A673 (cell line): ENCODE results near the gene ZNF646. TPM values are rescaled to one million over a fixed set of nuclear protein-coding genes. Genes with fewer than 3 reads are reported as not detected.

Experiments used
- BruUV-seq: library from RNA; stranded (reverse); fragments of 400-500 nt; replicated peaks from 2 replicates; lab custom pipeline; 2021; lab: Mats Ljungman, UMichigan
- CTCF ChIA-PET: fragments of 300-600 bp; sonication (Branson Sonifier 250); formaldehyde crosslinking; loops from one replicate; lab custom pipeline; 2022; ENCODE audit warnings: antibody characterized with exemption; lab: Charles Lee
- POLR2A ChIA-PET: fragments of 300-600 bp; sonication (Branson Sonifier 250); formaldehyde crosslinking; loops from one replicate; lab custom pipeline; 2022; ENCODE audit warnings: antibody characterized with exemption; ENCODE audit not compliant: low non-redundant PET; lab: Charles Lee
- DNase-seq: peaks from one replicate; pipeline ENCODE4 v3.0.0-alpha.2; 2015; ENCODE audit warnings: low spot score
- H3K27ac ChIP-seq: fragments of 200-600 bp; sonication (generic); 2 replicates; pipeline ENCODE4 v1.5.1; 2016; ENCODE audit warnings: mixed run types, low read depth, mild to moderate bottlenecking, mixed read lengths, antibody characterized with exemption, low read length; ENCODE audit not compliant: poor library complexity, severe bottlenecking
- H3K27me3 ChIP-seq: fragments of 200-600 bp; sonication (generic); replicated peaks from 2 replicates; pipeline ENCODE4 v1.6.1; 2017; ENCODE audit warnings: mixed run types, low read depth, mild to moderate bottlenecking, mixed read lengths, antibody characterized with exemption, low read length; ENCODE audit not compliant: insufficient read depth, poor library complexity
- H3K36me3 ChIP-seq: fragments of 200-600 bp; sonication (generic); 2 replicates; pipeline ENCODE4 v1.6.1; 2016; ENCODE audit warnings: mixed run types, mild to moderate bottlenecking, mixed read lengths, antibody characterized with exemption, low read length; ENCODE audit not compliant: insufficient read depth, poor library complexity, severe bottlenecking
- H3K4me1 ChIP-seq: fragments of 200-600 bp; sonication (generic); 2 replicates; pipeline ENCODE4 v1.6.1; 2017; ENCODE audit warnings: mixed run types, mild to moderate bottlenecking, mixed read lengths, antibody characterized with exemption, low read length; ENCODE audit not compliant: insufficient read depth, poor library complexity, severe bottlenecking
- H3K4me3 ChIP-seq: fragments of 200-600 bp; sonication (generic); 2 replicates; pipeline ENCODE4 v1.5.1; 2016; ENCODE audit warnings: low read depth, mixed run types, mild to moderate bottlenecking, mixed read lengths, low read length; ENCODE audit not compliant: poor library complexity, severe bottlenecking
- H3K9me3 ChIP-seq: fragments of 200-600 bp; sonication (generic); 2 replicates; pipeline ENCODE4 v1.6.1; 2016; ENCODE audit warnings: mixed run types, low read depth, mild to moderate bottlenecking, mixed read lengths, antibody characterized with exemption, low read length; ENCODE audit not compliant: poor library complexity, severe bottlenecking
- CTCF ChIP-seq: fragments of 300-800, 200-600 bp; sonication (generic); conservative IDR thresholded peaks from 2 replicates; pipeline ENCODE4 v1.5.1; 2017; ENCODE audit warnings: low read depth, mild to moderate bottlenecking, antibody characterized with exemption, low read length, moderate library complexity, mixed read lengths
- EZH2 ChIP-seq: fragments of 200-600 bp; sonication (generic); IDR thresholded peaks from 2 replicates; pipeline ENCODE4 v1.6.1; 2017; ENCODE audit warnings: borderline replicate concordance, low read depth, mild to moderate bottlenecking, mixed read lengths, antibody characterized with exemption, low read length; ENCODE audit not compliant: poor library complexity, severe bottlenecking
- intact Hi-C: fragments of 100-400 bp; cut with micrococcal nuclease; formaldehyde crosslinking; loops from one replicate; pipeline ENCODE4 v1.10.0; 2022; ENCODE audit not compliant: unreplicated experiment
- total RNA-seq: library from RNA; stranded (reverse); gene quantifications from 2 replicates; pipeline ENCODE4 v1.2.3, GENCODE V29; 2021

ZNF646 gene
- total RNA-seq, 1 experiment from 2014 or later = 26.6 TPM

DNA sequence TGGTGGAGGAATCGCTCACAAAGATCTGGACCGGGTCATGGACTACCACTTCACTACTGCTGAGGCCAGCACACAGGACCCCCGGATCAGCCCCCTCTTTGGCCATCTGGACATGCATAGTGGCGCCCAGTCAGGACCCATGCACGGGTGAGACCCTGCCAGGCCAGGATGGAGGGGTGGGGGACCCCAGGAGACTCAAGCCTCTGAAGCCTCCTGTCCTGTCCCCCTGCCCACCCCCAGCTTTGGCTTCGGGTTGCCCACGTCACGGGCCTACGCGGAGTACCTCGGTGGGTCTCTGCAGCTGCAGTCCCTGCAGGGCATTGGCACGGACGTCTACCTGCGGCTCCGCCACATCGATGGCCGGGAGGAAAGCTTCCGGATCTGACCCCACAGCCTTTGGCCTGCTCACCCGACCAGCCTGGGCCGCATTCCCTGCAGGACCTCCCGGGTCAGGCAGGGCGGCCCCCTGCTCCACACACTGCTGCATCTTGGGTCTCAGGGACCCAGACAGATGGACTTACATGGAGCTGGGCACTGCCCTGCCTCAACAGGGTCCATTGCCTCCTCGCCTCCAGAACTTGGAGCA is 37.8 kb downstream of the ZNF646 start:
- Histone ChIP-seq H3K27ac (no peak overlapping the region), H3K4me1 (peaks cover 13% of the 10 kb centered on the region), H3K27me3 (no peaks in the 10 kb centered on the region), H3K9me3 (no peaks in the 10 kb centered on the region), H3K36me3 (peaks cover 31% of the 10 kb centered on the region), H3K4me3 (no peak overlapping the region)
- no peak for TF ChIP-seq CTCF
- TF ChIP-seq EZH2 = no peak
- BruUV-seq = TSS peak; percentile 14
- intact Hi-C loops = no loop called here
- ChIA-PET POLR2A (interaction anchor here (0.8 kb wide), 1 partner anchor 65 kb away, joined by 3 read pairs; no protein-coding TSS in a partner anchor), CTCF (no interaction called here)
- no peak for DNase-seq

DNA sequence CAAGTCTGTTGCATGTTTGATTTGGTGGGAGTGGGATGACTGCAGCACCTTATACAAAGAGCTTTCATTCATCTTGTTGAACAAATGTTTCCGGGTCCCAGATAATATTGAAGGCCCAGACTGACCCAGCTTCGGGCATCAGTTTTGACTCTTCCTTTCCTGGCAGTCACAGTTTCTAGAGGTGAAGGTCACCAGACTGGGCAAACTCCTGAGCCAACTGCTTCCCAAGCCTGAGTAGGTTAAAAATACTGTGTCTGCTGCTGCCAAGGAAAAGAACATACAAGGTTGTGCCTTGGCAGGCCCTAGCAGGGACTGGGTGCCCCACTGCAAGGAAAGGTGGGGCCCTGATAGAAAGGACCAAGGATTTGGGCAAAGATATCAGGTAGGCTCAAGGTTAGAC is 38.5 kb downstream of the ZNF646 start:
- no peak for TF ChIP-seq EZH2
- TF ChIP-seq CTCF = no peak
- no peaks in the 10 kb centered on the region for H3K9me3 ChIP-seq
- H3K36me3 ChIP-seq = peaks cover 31% of the 10 kb centered on the region
- no TSS peak for BruUV-seq
- H3K27ac ChIP-seq = no peak overlapping the region
- intact Hi-C loops = no loop called here
- H3K27me3 ChIP-seq = no peaks in the 10 kb centered on the region
- ChIA-PET CTCF (no interaction called here), POLR2A (interaction anchor here (0.8 kb wide), 1 partner anchor 66 kb away, joined by 3 read pairs; no protein-coding TSS in a partner anchor)
- no peak overlapping the region for H3K4me3 ChIP-seq
- no peak for DNase-seq
- H3K4me1 ChIP-seq = peaks cover 10% of the 10 kb centered on the region

DNA sequence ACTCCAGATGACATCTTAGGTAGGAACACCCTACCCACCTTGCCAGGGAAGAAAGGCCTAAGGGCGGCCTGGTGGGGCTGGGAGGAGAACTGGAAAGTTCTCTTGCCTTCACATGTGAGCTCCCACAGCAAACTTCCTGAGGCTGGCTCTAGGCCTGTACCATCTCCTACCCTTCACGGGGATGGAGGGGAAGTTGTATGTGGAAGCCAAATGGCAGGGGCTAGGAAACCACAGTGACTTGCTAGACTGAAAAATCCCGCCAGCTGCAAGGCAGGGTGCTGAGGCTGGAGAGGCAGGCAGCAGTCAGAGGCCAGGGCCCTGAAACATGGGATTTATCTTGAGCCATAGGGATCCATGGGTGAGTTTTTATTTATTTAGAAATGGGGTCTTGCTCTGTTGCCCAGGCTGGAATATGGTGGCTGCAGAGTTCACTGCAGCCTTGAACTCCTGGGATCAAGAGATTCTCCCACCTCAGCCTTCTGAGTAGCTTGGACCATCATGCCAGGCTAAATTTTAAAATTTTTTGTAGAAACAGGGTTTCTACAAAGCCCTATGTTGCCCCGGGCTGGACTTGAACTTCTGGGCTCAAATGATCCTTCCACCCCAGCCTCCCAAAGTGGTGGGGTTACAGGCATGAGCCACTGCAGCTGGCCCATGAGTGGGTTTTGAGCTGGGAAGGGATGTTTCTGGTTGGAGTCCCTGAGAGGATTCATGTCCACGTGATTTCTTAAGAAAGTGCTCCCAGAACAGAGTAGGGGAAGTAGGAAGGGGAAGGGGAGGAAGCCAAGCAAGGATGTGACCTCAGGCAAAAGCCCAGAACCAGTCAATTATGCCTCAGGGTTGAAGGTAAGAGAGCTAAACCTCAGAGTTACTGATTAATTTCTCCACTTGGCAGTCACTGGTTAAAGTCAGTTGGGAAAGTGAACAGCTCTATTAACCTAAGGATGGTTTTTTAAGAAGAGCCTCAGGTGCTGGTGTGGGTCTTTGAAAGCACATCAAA is 39.2 kb downstream of the ZNF646 start:
- intact Hi-C loops = no loop called here
- DNase-seq = no peak
- no peak for TF ChIP-seq CTCF
- no peak for TF ChIP-seq EZH2
- POLR2A ChIA-PET = interaction anchor here (0.8 kb wide), 1 partner anchor 67 kb away, joined by 3 read pairs; no protein-coding TSS in a partner anchor
- Histone ChIP-seq H3K36me3 (peaks cover 31% of the 10 kb centered on the region), H3K27ac (no peak overlapping the region), H3K4me3 (no peak overlapping the region), H3K9me3 (no peaks in the 10 kb centered on the region), H3K4me1 (peaks cover 9% of the 10 kb centered on the region), H3K27me3 (no peaks in the 10 kb centered on the region)
- CTCF ChIA-PET = no interaction called here
- BruUV-seq = no TSS peak
